ENCODE results near the gene PTPN12.

The PTPN12 gene

DNA sequence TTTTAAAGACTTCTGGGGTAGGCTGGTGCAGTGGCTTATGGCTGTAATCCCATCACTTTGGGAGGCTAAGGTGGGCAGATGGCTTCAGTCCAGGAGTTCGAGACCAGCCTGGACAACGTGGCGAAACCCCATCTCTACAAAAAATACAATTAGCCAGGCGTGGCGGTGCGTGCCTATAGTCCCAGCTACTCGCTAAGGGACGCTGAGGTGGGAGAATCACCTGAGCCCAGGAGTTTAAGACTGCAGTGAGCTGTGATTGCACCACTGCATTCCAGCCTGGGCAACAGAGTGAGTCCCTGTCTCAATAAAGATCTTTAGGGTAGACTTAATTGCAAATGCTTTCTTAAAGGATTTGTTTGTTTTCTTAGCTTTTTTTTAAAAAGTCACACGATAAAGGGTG, 29.3 kb downstream of the PTPN12 start:
- H3K9me3 ChIP-seq (ENCODE audit: severe bottlenecking), result no peaks in the 10 kb centered on the region
- TF ChIP-seq CTCF (IDR thresholded peaks at IDR 0.05; ENCODE audit: poor library complexity, severe bottlenecking), result no peak
- H3K27me3 ChIP-seq (ENCODE audit: insufficient read depth, poor library complexity, severe bottlenecking), result no peaks in the 10 kb centered on the region
- ATAC-seq (ENCODE audit: low read depth) (no peak; the same call in 2 of the 3 replicates), DNase-seq (ENCODE audit: low spot score) (no peak)
- H3K4me1 ChIP-seq (ENCODE audit: insufficient read depth, poor library complexity, severe bottlenecking), result peaks cover 38% of the 10 kb centered on the region
- peaks cover 40% of the 10 kb centered on the region for H3K36me3 ChIP-seq (ENCODE audit: low read depth)
- H3K4me3 ChIP-seq (ENCODE audit: severe bottlenecking), result no peak overlapping the region
- peak overlapping the region; percentile 49 for H3K27ac ChIP-seq (ENCODE audit: poor library complexity, severe bottlenecking)

DNA sequence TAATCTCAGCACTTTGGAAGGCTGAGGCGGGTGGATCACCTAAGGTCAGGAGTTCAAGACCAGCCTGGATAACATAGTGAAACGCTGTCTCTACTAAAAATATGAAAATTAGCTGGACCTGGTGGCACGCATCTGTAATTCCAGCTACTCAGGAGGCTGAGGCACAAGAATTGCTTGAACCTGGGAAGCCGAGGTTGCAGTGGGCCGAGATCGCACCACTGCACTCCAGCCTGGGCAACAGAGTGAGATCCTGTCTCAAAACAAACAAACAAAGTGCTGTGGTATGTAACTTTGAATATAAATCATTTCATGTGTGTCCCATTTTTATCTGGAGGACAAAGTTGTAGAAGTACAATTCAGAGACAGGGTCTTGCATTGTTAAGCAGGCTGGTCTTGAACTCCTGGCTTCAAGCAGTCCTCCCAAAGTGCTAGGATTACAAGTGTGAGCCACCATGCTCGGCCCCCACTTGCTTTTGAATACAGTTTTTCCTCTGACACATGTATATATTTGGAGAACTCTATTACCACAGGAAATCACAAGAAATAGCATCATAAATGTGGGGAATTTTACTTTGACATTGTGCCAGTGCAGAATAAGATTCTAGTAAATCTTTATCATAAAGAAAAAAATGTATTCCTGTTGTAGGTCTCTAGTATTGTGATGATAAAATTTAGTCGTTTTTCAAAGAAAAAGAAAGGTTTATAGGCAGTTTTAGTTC, 32.6 kb downstream of the PTPN12 start:
- H3K4me1 ChIP-seq (ENCODE audit: insufficient read depth, poor library complexity, severe bottlenecking), result peaks cover 31% of the 10 kb centered on the region
- no peak for TF ChIP-seq CTCF (IDR thresholded peaks at IDR 0.05; ENCODE audit: poor library complexity, severe bottlenecking)
- H3K4me3 ChIP-seq (ENCODE audit: severe bottlenecking), result no peak overlapping the region
- H3K36me3 ChIP-seq (ENCODE audit: low read depth), result peaks cover 72% of the 10 kb centered on the region
- ATAC-seq (ENCODE audit: low read depth) (no peak), DNase-seq (ENCODE audit: low spot score) (no peak)
- H3K9me3 ChIP-seq (ENCODE audit: severe bottlenecking), result no peaks in the 10 kb centered on the region
- no peaks in the 10 kb centered on the region for H3K27me3 ChIP-seq (ENCODE audit: insufficient read depth, poor library complexity, severe bottlenecking)
- peak overlapping the region; percentile 10 for H3K27ac ChIP-seq (ENCODE audit: poor library complexity, severe bottlenecking)

DNA sequence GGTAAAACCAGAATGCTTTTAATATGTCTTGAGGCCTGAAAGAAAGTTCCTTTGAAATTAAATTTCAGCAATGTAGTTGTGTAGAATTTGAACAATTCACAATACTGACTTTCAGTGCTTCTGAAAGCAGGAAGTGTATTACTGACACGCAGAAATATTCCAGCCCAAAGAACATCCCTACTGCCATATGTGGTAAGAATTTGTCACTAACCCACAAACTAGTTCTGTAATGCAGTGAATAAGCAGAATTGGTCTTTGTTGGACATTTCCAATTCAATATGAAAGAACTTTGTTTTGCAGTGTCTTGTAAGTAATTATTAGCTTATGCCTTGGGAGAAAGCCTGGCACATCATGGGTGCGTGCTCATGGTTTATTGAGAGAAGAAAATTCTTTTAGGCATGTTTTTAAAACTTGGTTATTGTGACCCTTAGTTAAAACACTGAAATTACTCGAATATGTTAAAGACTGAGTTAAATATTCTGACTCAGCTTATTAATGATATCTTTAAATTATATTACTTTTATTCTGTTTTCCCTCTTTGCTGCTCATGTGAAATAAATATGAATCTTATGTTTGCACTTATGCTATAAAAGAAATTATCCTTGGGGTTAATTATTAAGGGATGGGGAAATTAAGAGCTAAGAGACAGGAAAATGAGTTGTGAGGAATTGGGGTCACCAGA, 33.4 kb downstream of the PTPN12 start:
- ATAC-seq (ENCODE audit: low read depth), result no peak
- Histone ChIP-seq H3K27ac (ENCODE audit: poor library complexity, severe bottlenecking) (peak overlapping the region; percentile 10), H3K9me3 (ENCODE audit: severe bottlenecking) (no peaks in the 10 kb centered on the region), H3K4me1 (ENCODE audit: insufficient read depth, poor library complexity, severe bottlenecking) (peaks cover 24% of the 10 kb centered on the region), H3K36me3 (ENCODE audit: low read depth) (peaks cover 80% of the 10 kb centered on the region), H3K4me3 (ENCODE audit: severe bottlenecking) (no peak overlapping the region), H3K27me3 (ENCODE audit: insufficient read depth, poor library complexity, severe bottlenecking) (no peaks in the 10 kb centered on the region)
- no peak for TF ChIP-seq CTCF (IDR thresholded peaks at IDR 0.05; ENCODE audit: poor library complexity, severe bottlenecking)
- DNase-seq (ENCODE audit: low spot score), result no peak

DNA sequence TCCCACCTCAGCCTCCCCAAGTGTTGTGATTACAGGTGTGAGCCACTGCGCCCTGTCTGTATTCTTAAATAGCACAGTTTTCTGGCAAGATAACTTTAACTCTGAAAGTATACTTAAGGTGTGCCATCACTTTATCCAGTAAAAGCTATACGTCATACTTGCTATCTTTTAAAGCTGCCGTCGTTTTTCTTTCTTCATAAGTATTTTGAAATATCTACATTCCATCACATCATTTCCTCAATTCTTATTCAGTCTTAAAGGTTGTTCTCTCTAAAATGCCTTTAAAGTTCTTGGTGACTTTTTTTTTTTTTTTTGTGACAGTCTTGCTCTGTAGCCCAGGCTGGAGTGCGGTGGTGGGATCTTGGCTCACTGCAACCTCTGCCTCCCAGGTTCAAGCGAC, 34.7 kb downstream of the PTPN12 start:
- peaks cover 13% of the 10 kb centered on the region for H3K4me1 ChIP-seq (ENCODE audit: insufficient read depth, poor library complexity, severe bottlenecking)
- H3K27ac ChIP-seq (ENCODE audit: poor library complexity, severe bottlenecking), result no peak overlapping the region
- no peak overlapping the region for H3K4me3 ChIP-seq (ENCODE audit: severe bottlenecking)
- ATAC-seq (ENCODE audit: low read depth) (no peak), DNase-seq (ENCODE audit: low spot score) (no peak)
- H3K36me3 ChIP-seq (ENCODE audit: low read depth), result peaks cover 92% of the 10 kb centered on the region
- no peak for TF ChIP-seq CTCF (IDR thresholded peaks at IDR 0.05; ENCODE audit: poor library complexity, severe bottlenecking)
- no peaks in the 10 kb centered on the region for H3K27me3 ChIP-seq (ENCODE audit: insufficient read depth, poor library complexity, severe bottlenecking)
- no peaks in the 10 kb centered on the region for H3K9me3 ChIP-seq (ENCODE audit: severe bottlenecking)

DNA sequence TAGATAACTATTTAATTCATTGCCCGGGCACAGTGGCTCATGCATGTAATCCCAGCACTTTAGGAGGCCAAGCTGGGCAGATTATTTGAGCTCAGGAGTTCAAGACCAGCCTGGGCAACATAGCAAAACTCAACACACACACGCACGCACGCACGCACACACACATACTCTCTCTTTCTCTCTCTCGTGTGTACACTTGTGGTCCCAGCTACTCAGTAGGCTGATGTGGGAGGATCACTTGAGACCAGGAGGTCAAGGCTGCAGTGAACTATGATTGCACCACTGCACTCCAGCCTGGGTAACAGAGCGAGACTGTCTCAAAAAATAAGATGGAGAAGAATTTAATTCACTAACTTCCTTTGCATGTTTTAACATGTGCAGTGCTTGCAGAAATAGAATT, 38.1 kb downstream of the PTPN12 start:
- Histone ChIP-seq H3K27me3 (ENCODE audit: insufficient read depth, poor library complexity, severe bottlenecking) (no peaks in the 10 kb centered on the region), H3K4me1 (ENCODE audit: insufficient read depth, poor library complexity, severe bottlenecking) (no peaks in the 10 kb centered on the region), H3K4me3 (ENCODE audit: severe bottlenecking) (no peak overlapping the region), H3K27ac (ENCODE audit: poor library complexity, severe bottlenecking) (no peak overlapping the region), H3K36me3 (ENCODE audit: low read depth) (peaks cover 99% of the 10 kb centered on the region), H3K9me3 (ENCODE audit: severe bottlenecking) (no peaks in the 10 kb centered on the region)
- TF ChIP-seq CTCF (IDR thresholded peaks at IDR 0.05; ENCODE audit: poor library complexity, severe bottlenecking), result no peak
- no peak for ATAC-seq (ENCODE audit: low read depth)
- DNase-seq (ENCODE audit: low spot score), result no peak

All from RWPE2 (cell line).